Liver (tissue), 9 donors: Measurements from ENCODE around the gene TRIM74. TPM values are rescaled to one million over a fixed set of nuclear protein-coding genes. Genes with fewer than 3 reads are reported as not detected.
A peak's percentile ranks its signal among the peaks of the same experiment; 100 is the strongest.
"Not testable (repeated sequence)": the region's sequence is repeated elsewhere in the genome, so short reads cannot be mapped to it uniquely, and the experiment has no call there.

Experiments
- DNase-seq: peaks from one replicate; pipeline ENCODE4 v3.0.0-alpha.2; 2017; ENCODE audit warnings: low spot score
- H3K27ac ChIP-seq, 2 donors: one replicate each; pipeline ENCODE4 v1.7.0; 2013; ENCODE audit warnings: inconsistent platforms in 2 of 2, low read length in 2 of 2, control low read depth in 1 of 2, low read depth in 1 of 2, mild to moderate bottlenecking in 1 of 2
- H3K27me3 ChIP-seq, 4 donors: one replicate each; pipeline versions ENCODE4 v1.6.1 to v1.7.0; 2013; ENCODE audit warnings: low read length in 3 of 4, inconsistent platforms in 1 of 4, mild to moderate bottlenecking in 1 of 4, moderate library complexity in 1 of 4; ENCODE audit not compliant: control insufficient read depth in 4 of 4, insufficient read depth in 4 of 4
- H3K36me3 ChIP-seq, 4 donors: one replicate each; pipeline versions ENCODE4 v1.6.1 to v1.7.0; 2013; ENCODE audit warnings: low read length in 3 of 4, mild to moderate bottlenecking in 3 of 4, low read depth in 1 of 4, moderate library complexity in 1 of 4; ENCODE audit not compliant: control insufficient read depth in 4 of 4, insufficient read depth in 3 of 4
- H3K4me1 ChIP-seq, 4 donors: one replicate each; pipeline versions ENCODE4 v1.6.1 to v1.7.0; 2013; ENCODE audit warnings: low read length in 3 of 4, mild to moderate bottlenecking in 3 of 4, moderate library complexity in 1 of 4; ENCODE audit not compliant: control insufficient read depth in 4 of 4, insufficient read depth in 4 of 4
- H3K4me3 ChIP-seq, 3 donors: one replicate each; pipeline versions ENCODE4 v1.6.1 to v1.7.0; 2013; ENCODE audit warnings: low read length in 3 of 3, control low read depth in 1 of 3, low read depth in 1 of 3, mild to moderate bottlenecking in 1 of 3
- H3K9ac ChIP-seq, 2 donors: one replicate each; pipeline ENCODE4 v1.7.0; 2013; ENCODE audit warnings: low read length in 2 of 2, mild to moderate bottlenecking in 2 of 2, moderate library complexity in 2 of 2, control low read depth in 1 of 2, low read depth in 1 of 2
- H3K9me3 ChIP-seq, 4 donors: one replicate each; pipeline versions ENCODE4 v1.6.1 to v1.7.0; 2013; ENCODE audit warnings: low read length in 3 of 4; ENCODE audit not compliant: control insufficient read depth in 4 of 4
- EGR1 ChIP-seq, 2 donors: IDR thresholded peaks; 2 replicates each; pipeline ENCODE4 v1.6.1; 2016 to 2018; ENCODE audit warnings: antibody characterized with exemption in 2 of 2, low read depth in 2 of 2
- FOXA1 ChIP-seq: IDR thresholded peaks from 2 replicates; pipeline ENCODE4 v1.6.1; 2016; ENCODE audit warnings: antibody characterized with exemption
- HNF4A ChIP-seq, 2 donors: conservative IDR thresholded peaks; 2 replicates each; pipeline ENCODE4 v1.6.1; 2016; ENCODE audit warnings: antibody characterized with exemption in 2 of 2, mild to moderate bottlenecking in 2 of 2
- HNF4G ChIP-seq: IDR thresholded peaks from 2 replicates; pipeline ENCODE4 v1.6.1; 2016; ENCODE audit warnings: antibody characterized with exemption
- JUND ChIP-seq, 2 donors: IDR thresholded peaks; 2 replicates each; pipeline ENCODE4 v1.6.1; 2016; ENCODE audit warnings: antibody characterized with exemption in 2 of 2
- NR2F2 ChIP-seq: IDR thresholded peaks from 2 replicates; pipeline ENCODE4 v1.6.1; 2016; ENCODE audit warnings: antibody characterized with exemption
- RAD21 ChIP-seq, 2 donors: IDR thresholded peaks; 2 replicates each; pipeline ENCODE4 v1.6.1; 2016; ENCODE audit warnings: antibody characterized with exemption in 2 of 2, mild to moderate bottlenecking in 2 of 2
- RXRA ChIP-seq, 2 donors: IDR thresholded peaks; 2 replicates each; pipeline ENCODE4 v1.6.1; 2017 to 2018; ENCODE audit warnings: antibody characterized with exemption in 2 of 2, mild to moderate bottlenecking in 1 of 2
- SP1 ChIP-seq: IDR thresholded peaks from 2 replicates; pipeline ENCODE4 v1.6.1; 2018; ENCODE audit warnings: antibody characterized with exemption, mild to moderate bottlenecking
- TAF1 ChIP-seq: conservative IDR thresholded peaks from 2 replicates; pipeline ENCODE4 v1.6.1; 2016; ENCODE audit warnings: antibody characterized with exemption, mild to moderate bottlenecking
- YY1 ChIP-seq: IDR thresholded peaks from 2 replicates; pipeline ENCODE4 v1.6.1; 2016; ENCODE audit warnings: antibody characterized with exemption, mild to moderate bottlenecking
- WGBS: extraction: QIAGEN DNeasy Blood & Tissue Kit; methylation state at CpG from one replicate; pipeline ENCODE4 v1.1.7; 2013; 5-methylcytosine and 5-hydroxymethylcytosine counted together
- polyA plus RNA-seq, 2 donors: library from polyadenylated mRNA; stranded (reverse) in 1 of 2; unstranded in 1 of 2; fragments of 200-250 nt in 1 of 2; fragments of >200 nt in 1 of 2; fragmentation: Nextera tagmentation in 1 of 2; extraction: Ambion mirVana in 1 of 2; gene quantifications; one replicate each; pipeline versions ENCODE4 v1.2.1 to v1.2.3, GENCODE V29; 2013 to 2015
- total RNA-seq, 2 donors: library from RNA; depleted of rRNA; stranded (reverse); fragments of >200 nt; gene quantifications; one replicate each; pipeline ENCODE4 v1.2.3, GENCODE V29; 2014
- TF ChIP-seq, protein P1 (sequence below): IDR thresholded peaks from 2 replicates; pipeline ENCODE4 v1.6.1; 2016; ENCODE audit warnings: antibody characterized with exemption
- TF ChIP-seq, protein P2 (sequence below): IDR thresholded peaks from 2 replicates; pipeline ENCODE4 v1.6.1; 2016; ENCODE audit warnings: antibody characterized with exemption
- TF ChIP-seq, protein P3 (sequence below): fragments of 150-350 bp; IDR thresholded peaks from 2 replicates; pipeline ENCODE4 v1.5.1; 2017; ENCODE audit warnings: improper control_type of control experiment, low read depth, low read length; ENCODE audit not compliant: missing input control
- TF ChIP-seq, protein P4 (sequence below): IDR thresholded peaks from 2 replicates; pipeline ENCODE4 v1.6.1; 2016; ENCODE audit warnings: antibody characterized with exemption, mild to moderate bottlenecking
- TF ChIP-seq, protein P5 (sequence below): IDR thresholded peaks from 2 replicates; pipeline ENCODE4 v1.6.1; 2016; ENCODE audit warnings: antibody characterized with exemption
- donor health status: healthy.
- donor health status: healthy.
- donor health status: healthy.
- donor health status: healthy.
- donor health status: healthy.

The TRIM74 gene
- total and polyA plus RNA-seq, 4 donors, result 0.14 to 0.50 TPM; not detected in 2

DNA sequence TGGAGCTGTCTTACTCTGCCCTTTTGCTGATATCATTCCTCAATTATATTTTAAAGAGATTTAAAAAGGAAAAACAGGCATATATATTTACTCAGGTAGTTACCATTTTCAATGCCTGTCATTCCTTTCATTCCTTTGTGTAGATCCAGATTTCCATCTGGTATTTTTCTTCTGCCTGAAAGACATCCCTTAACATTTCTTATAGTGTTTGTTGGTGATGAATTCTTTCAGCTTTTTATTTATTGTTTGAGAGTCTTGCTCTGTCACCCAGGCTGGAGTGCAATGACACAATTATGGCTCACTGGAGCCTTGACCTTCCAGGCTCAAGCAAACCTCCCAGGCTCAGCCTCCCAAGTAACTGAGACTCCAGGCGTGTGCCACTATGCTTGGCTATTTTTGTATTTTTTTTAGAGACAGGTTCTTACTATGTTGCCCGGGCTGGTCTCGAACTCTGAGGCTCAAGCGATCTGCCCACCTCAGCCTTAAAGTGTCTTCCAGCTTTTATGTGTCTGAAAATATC is 50.0 kb downstream of the TRIM74 start:
- Histone ChIP-seq H3K36me3 (peaks cover 0 to 4% (median under 1%) of the 10 kb centered on the region in 4 donors), H3K27me3 (no peaks in the 10 kb centered on the region), H3K9me3 (no peaks in the 10 kb centered on the region), H3K9ac (no peak overlapping the region), H3K4me1 (peaks cover 5 to 32% (median 31%) of the 10 kb centered on the region in 4 donors), H3K27ac (no peak overlapping the region), H3K4me3 (no peak overlapping the region)
- TF ChIP-seq EGR1 (IDR thresholded peaks at IDR 0.05; ENCODE audit: low read depth in 2 of 2) (no peak), HNF4A (conservative IDR thresholded peaks at IDR 0.05) (no peak), FOXA1 (no peak), JUND (IDR thresholded peaks at IDR 0.05) (no peak), RAD21 (IDR thresholded peaks at IDR 0.05) (no peak), HNF4G (no peak), TAF1 (no peak), NR2F2 (no peak)
- TF ChIP-seq, protein P1, sequence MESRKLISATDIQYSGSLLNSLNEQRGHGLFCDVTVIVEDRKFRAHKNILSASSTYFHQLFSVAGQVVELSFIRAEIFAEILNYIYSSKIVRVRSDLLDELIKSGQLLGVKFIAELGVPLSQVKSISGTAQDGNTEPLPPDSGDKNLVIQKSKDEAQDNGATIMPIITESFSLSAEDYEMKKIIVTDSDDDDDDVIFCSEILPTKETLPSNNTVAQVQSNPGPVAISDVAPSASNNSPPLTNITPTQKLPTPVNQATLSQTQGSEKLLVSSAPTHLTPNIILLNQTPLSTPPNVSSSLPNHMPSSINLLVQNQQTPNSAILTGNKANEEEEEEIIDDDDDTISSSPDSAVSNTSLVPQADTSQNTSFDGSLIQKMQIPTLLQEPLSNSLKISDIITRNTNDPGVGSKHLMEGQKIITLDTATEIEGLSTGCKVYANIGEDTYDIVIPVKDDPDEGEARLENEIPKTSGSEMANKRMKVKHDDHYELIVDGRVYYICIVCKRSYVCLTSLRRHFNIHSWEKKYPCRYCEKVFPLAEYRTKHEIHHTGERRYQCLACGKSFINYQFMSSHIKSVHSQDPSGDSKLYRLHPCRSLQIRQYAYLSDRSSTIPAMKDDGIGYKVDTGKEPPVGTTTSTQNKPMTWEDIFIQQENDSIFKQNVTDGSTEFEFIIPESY, result no peak
- TF ChIP-seq, protein P2, sequence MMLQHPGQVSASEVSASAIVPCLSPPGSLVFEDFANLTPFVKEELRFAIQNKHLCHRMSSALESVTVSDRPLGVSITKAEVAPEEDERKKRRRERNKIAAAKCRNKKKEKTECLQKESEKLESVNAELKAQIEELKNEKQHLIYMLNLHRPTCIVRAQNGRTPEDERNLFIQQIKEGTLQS, result no peak
- DNase-seq, result no peak
- WGBS, result 92% methylated on average over 4 of the region's 4 CpGs

- peak; percentile 56 for DNase-seq
- Histone ChIP-seq H3K4me1 (peaks cover 2 to 40% (median 32%) of the 10 kb centered on the region in 4 donors), H3K27ac (peak overlapping the region; percentile 72 to 86), H3K9ac (peak overlapping the region in 1 of 2 donors; percentile 3)
- H3K27me3 ChIP-seq, H3K36me3 ChIP-seq, H3K4me3 ChIP-seq, H3K9me3 ChIP-seq: not testable (repeated sequence)
- WGBS, result 25% methylated on average over 9 of the region's 9 CpGs
- TF ChIP-seq, protein P1, result peak; percentile 66
- TF ChIP-seq RAD21 (IDR thresholded peaks at IDR 0.05), result peak; percentile 85 to 87
- TF ChIP-seq HNF4A (conservative IDR thresholded peaks at IDR 0.05), result peak; percentile 85 to 90
- TF ChIP-seq FOXA1, result peak; percentile 62
- TF ChIP-seq, protein P2, result peak; percentile 69
- TF ChIP-seq JUND (IDR thresholded peaks at IDR 0.05), result peak; percentile 41 to 72
- TF ChIP-seq, protein P3, sequence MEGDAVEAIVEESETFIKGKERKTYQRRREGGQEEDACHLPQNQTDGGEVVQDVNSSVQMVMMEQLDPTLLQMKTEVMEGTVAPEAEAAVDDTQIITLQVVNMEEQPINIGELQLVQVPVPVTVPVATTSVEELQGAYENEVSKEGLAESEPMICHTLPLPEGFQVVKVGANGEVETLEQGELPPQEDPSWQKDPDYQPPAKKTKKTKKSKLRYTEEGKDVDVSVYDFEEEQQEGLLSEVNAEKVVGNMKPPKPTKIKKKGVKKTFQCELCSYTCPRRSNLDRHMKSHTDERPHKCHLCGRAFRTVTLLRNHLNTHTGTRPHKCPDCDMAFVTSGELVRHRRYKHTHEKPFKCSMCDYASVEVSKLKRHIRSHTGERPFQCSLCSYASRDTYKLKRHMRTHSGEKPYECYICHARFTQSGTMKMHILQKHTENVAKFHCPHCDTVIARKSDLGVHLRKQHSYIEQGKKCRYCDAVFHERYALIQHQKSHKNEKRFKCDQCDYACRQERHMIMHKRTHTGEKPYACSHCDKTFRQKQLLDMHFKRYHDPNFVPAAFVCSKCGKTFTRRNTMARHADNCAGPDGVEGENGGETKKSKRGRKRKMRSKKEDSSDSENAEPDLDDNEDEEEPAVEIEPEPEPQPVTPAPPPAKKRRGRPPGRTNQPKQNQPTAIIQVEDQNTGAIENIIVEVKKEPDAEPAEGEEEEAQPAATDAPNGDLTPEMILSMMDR, result peak; percentile 66
- TF ChIP-seq EGR1 (IDR thresholded peaks at IDR 0.05; ENCODE audit: low read depth in 2 of 2), result peak in 1 of 2 donors; percentile 19
- TF ChIP-seq, protein P4, sequence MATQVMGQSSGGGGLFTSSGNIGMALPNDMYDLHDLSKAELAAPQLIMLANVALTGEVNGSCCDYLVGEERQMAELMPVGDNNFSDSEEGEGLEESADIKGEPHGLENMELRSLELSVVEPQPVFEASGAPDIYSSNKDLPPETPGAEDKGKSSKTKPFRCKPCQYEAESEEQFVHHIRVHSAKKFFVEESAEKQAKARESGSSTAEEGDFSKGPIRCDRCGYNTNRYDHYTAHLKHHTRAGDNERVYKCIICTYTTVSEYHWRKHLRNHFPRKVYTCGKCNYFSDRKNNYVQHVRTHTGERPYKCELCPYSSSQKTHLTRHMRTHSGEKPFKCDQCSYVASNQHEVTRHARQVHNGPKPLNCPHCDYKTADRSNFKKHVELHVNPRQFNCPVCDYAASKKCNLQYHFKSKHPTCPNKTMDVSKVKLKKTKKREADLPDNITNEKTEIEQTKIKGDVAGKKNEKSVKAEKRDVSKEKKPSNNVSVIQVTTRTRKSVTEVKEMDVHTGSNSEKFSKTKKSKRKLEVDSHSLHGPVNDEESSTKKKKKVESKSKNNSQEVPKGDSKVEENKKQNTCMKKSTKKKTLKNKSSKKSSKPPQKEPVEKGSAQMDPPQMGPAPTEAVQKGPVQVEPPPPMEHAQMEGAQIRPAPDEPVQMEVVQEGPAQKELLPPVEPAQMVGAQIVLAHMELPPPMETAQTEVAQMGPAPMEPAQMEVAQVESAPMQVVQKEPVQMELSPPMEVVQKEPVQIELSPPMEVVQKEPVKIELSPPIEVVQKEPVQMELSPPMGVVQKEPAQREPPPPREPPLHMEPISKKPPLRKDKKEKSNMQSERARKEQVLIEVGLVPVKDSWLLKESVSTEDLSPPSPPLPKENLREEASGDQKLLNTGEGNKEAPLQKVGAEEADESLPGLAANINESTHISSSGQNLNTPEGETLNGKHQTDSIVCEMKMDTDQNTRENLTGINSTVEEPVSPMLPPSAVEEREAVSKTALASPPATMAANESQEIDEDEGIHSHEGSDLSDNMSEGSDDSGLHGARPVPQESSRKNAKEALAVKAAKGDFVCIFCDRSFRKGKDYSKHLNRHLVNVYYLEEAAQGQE, result peak; percentile 66
- TF ChIP-seq, protein P5, sequence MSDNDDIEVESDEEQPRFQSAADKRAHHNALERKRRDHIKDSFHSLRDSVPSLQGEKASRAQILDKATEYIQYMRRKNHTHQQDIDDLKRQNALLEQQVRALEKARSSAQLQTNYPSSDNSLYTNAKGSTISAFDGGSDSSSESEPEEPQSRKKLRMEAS, result peak; percentile 51
- TF ChIP-seq RXRA (IDR thresholded peaks at IDR 0.05), result peak; percentile 64 to 66
- TF ChIP-seq YY1, result peak; percentile 47
- TF ChIP-seq HNF4G, result peak; percentile 79
- TF ChIP-seq SP1, result peak; percentile 83
These were observed 54.3 kb downstream of the TRIM74 start for GRCh38 chr7:72914756-72915525.

GRCh38 chr7:72913750-72914149 is 55.5 kb downstream of the TRIM74 start:
- not testable (repeated sequence) for H3K9ac ChIP-seq, DNase-seq, H3K4me3 ChIP-seq, H3K27me3 ChIP-seq, H3K9me3 ChIP-seq, H3K36me3 ChIP-seq
- H3K27ac ChIP-seq, result peak overlapping the region in 1 of 2 donors; percentile 86
- WGBS, result 81% methylated on average over 10 of the region's 10 CpGs
- H3K4me1 ChIP-seq, result peaks cover 4 to 41% (median 27%) of the 10 kb centered on the region in 4 donors
